Gastroesophageal sphincter (tissue), 4 donors: ENCODE results near the gene MBOAT1. TPM values are rescaled to one million over a fixed set of nuclear protein-coding genes. Genes with fewer than 3 reads are reported as not detected.

Experiments
- ATAC-seq: fragments of 150-250 bp; one replicate; pipeline ENCODE4 v1.9.1; 2016; ENCODE audit warnings: mild to moderate bottlenecking, moderate library complexity
- H3K27ac ChIP-seq, 4 donors: fragments of 200-600 bp; sonication (generic) in 3 of 4; 1 replicate in 3 of 4; 2 replicates in 1 of 4; pipeline ENCODE4 v1.5.1; 2016 to 2019
- H3K27me3 ChIP-seq: fragments of 200-600 bp; sonication (generic); one replicate; pipeline ENCODE4 v1.5.1; 2019
- H3K36me3 ChIP-seq, 2 donors: fragments of 200-600 bp; sonication (generic); one replicate each; pipeline ENCODE4 v1.5.1; 2019; ENCODE audit warnings: control low read depth in 1 of 2
- H3K4me1 ChIP-seq, 3 donors: fragments of 200-600 bp; sonication (generic); 1 replicate in 2 of 3; 2 replicates in 1 of 3; pipeline ENCODE4 v1.5.1; 2016 to 2019; ENCODE audit warnings: control low read depth in 2 of 3
- H3K4me3 ChIP-seq, 2 donors: fragments of 200-600 bp; sonication (generic); one replicate each; pipeline ENCODE4 v1.5.1; 2019; ENCODE audit warnings: mild to moderate bottlenecking in 1 of 2, moderate library complexity in 1 of 2
- H3K9me3 ChIP-seq, 3 donors: fragments of 200-600 bp; sonication (generic); one replicate each; pipeline ENCODE4 v1.5.1; 2017 to 2019; ENCODE audit warnings: control low read depth in 2 of 3
- EP300 ChIP-seq: sonication (generic); formaldehyde crosslinking; IDR thresholded peaks from one replicate; pipeline ENCODE4 v1.6.1; 2017; ENCODE audit warnings: antibody characterized with exemption, mild to moderate bottlenecking
- POLR2A ChIP-seq, 2 donors: fragments of 450-650 bp; IDR thresholded peaks; one replicate each; pipeline ENCODE4 v1.6.1; 2017; ENCODE audit warnings: antibody characterized with exemption in 2 of 2, mild to moderate bottlenecking in 2 of 2, moderate library complexity in 1 of 2
- POLR2AphosphoS5 ChIP-seq: sonication (generic); formaldehyde crosslinking; IDR thresholded peaks from one replicate; pipeline ENCODE4 v1.6.1; 2017; ENCODE audit warnings: antibody characterized with exemption
- WGBS, 2 donors: methylation state at CpG; one replicate each; pipeline ENCODE4 v1.1.5; 2018; ENCODE audit warnings: low coverage in 1 of 2; 5-methylcytosine and 5-hydroxymethylcytosine counted together
- total RNA-seq, 4 donors: library from RNA; depleted of rRNA; stranded (reverse); fragments of >200 nt; gene quantifications; one replicate each; pipeline ENCODE4 v1.1.0, GENCODE V29; 2016
- TF ChIP-seq, protein P1 (sequence below), 4 experiments: fragments of 200-600 bp in 2 of 4; fragments of 450-650 bp in 2 of 4; sonication (generic) in 1 of 4; IDR thresholded peaks; one replicate each; pipeline ENCODE4 v1.5.1; 2017 to 2019; ENCODE audit warnings: antibody characterized with exemption in 4 of 4, mild to moderate bottlenecking in 2 of 4, moderate library complexity in 2 of 4

MBOAT1 gene
- total RNA-seq, 4 donors from 2014 or later: 2.6 to 11.8 (median 4.4) TPM

DNA sequence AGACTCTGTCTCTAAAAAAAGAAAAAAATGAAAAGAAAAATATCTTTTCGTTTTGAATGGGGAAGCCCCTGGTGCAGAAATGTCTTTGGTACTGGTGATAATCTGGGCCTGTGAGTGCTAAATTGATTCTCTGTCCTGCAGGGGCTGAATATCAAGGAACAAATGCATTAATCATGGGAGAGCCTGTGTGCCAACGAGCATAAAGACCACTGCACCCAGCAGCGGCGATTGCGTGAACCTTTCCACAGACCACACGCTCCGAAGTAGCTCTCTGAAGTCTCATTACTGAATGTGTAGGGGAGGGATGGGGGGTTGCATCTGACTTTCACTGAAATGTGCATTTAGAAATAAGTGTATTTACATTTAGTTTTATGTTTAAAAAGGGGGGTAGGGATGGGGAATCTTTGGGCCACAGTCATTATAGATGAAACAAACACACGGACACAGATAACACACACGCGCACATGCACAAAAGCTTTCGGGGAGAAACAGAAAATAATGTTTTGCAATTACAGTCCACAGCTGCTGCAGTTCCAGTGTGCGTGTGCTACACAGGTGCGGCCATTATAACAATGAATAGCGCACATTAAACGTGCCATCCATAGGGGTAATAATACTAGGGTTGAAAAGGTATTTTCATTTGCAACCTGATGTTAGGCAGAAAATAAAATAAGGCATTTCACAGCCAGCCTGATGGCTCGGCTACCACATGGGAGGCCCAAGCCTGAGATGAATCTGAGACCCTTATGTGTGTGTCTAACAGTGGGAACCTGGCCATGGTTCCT is 154.0 kb downstream of the MBOAT1 start:
- WGBS, 2 donors: 73 to 84% methylated on average over 9 to 14 of the region's 16 CpGs
- no peak for TF ChIP-seq EP300
- no peak for TF ChIP-seq POLR2A (IDR thresholded peaks at IDR 0.05)
- TF ChIP-seq, protein P1, sequence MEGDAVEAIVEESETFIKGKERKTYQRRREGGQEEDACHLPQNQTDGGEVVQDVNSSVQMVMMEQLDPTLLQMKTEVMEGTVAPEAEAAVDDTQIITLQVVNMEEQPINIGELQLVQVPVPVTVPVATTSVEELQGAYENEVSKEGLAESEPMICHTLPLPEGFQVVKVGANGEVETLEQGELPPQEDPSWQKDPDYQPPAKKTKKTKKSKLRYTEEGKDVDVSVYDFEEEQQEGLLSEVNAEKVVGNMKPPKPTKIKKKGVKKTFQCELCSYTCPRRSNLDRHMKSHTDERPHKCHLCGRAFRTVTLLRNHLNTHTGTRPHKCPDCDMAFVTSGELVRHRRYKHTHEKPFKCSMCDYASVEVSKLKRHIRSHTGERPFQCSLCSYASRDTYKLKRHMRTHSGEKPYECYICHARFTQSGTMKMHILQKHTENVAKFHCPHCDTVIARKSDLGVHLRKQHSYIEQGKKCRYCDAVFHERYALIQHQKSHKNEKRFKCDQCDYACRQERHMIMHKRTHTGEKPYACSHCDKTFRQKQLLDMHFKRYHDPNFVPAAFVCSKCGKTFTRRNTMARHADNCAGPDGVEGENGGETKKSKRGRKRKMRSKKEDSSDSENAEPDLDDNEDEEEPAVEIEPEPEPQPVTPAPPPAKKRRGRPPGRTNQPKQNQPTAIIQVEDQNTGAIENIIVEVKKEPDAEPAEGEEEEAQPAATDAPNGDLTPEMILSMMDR (IDR thresholded peaks at IDR 0.05): no peak
- TF ChIP-seq POLR2AphosphoS5: no peak

DNA sequence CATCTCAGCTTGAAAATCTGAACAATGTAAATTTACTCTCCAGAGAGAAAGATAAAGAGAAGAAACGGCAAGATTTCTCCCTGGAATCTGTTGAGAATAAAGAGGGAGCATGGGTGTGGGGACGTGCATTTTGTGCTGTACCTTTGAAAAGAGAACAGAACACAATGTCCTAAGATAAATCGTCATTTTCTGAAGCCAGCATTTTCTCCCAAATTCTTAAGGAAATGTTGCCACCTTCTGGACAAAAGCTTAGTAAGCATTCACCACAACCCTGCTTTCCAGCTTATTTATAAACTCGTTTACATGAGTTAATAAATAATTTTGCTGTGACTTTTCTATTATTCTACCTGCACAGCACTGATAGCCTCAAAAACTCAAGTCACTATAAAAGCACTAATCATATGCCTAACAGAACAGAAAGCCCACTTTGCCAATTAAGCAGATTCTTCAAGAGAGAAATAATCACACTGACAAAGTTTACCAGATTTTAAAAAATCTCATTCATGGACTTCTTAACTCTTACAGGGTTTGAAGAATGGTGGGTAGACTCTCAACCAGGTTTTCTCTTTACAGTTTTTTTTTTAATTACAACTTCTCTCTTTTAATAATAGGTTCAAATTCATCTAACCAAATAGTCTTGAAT is 155.8 kb downstream of the MBOAT1 start:
- 2 to 5% methylated on average over 4 of the region's 4 CpGs for WGBS, 2 donors

More for the DNA sequence above, 154.0 kb downstream of the MBOAT1 start:
- no peak overlapping the region for H3K27ac ChIP-seq
- no peak overlapping the region for H3K4me3 ChIP-seq
- H3K27me3 ChIP-seq: no peaks in the 10 kb centered on the region
- H3K9me3 ChIP-seq: no peaks in the 10 kb centered on the region
- H3K4me1 ChIP-seq: peaks cover 0 to 6% (median 3%) of the 10 kb centered on the region in 3 donors
- no peaks in the 10 kb centered on the region for H3K36me3 ChIP-seq
- ATAC-seq: no peak

GRCh38 chr6:20055916-20056315 is 156.4 kb downstream of the MBOAT1 start:
- WGBS, 2 donors: 77 to 79% methylated on average over 7 of the region's 7 CpGs
- H3K9me3 ChIP-seq: no peaks in the 10 kb centered on the region
- H3K27me3 ChIP-seq: no peaks in the 10 kb centered on the region
- H3K4me3 ChIP-seq: no peak overlapping the region
- ATAC-seq: no peak
- H3K27ac ChIP-seq: no peak overlapping the region
- no peaks in the 10 kb centered on the region for H3K36me3 ChIP-seq
- TF ChIP-seq POLR2A (IDR thresholded peaks at IDR 0.05) (no peak), EP300 (no peak), POLR2AphosphoS5 (no peak)
- TF ChIP-seq, protein P1 (IDR thresholded peaks at IDR 0.05): no peak
- peaks cover 0 to 6% (median 3%) of the 10 kb centered on the region in 3 donors for H3K4me1 ChIP-seq

More for the DNA sequence above, 155.8 kb downstream of the MBOAT1 start:
- TF ChIP-seq, protein P1 (IDR thresholded peaks at IDR 0.05): peak in 3 of 4 experiments; percentile 60 to 63 (median 60)
- no peak for TF ChIP-seq POLR2AphosphoS5
- H3K36me3 ChIP-seq: no peaks in the 10 kb centered on the region
- H3K27ac ChIP-seq: no peak overlapping the region
- H3K27me3 ChIP-seq: no peaks in the 10 kb centered on the region
- no peaks in the 10 kb centered on the region for H3K9me3 ChIP-seq
- H3K4me1 ChIP-seq: peaks cover 0 to 6% (median 3%) of the 10 kb centered on the region in 3 donors
- H3K4me3 ChIP-seq: no peak overlapping the region
- ATAC-seq: peak; percentile 26

Other genes starting within 250 kb of the MBOAT1 start
- 1 to 10 TPM; 3.4 to 6.5 (median 5.2) TPM for gene E2F3, start 189.4 kb upstream of the MBOAT1 start, total RNA-seq